UCSD-AML1 (cell line): ENCODE measurements around the gene NKX2-2.

Experiments
- DNase-seq: peaks from one replicate; lab custom pipeline; 2025; ENCODE audit not compliant: unreplicated experiment; lab: John Stamatoyannopoulos, UW

The NKX2-2 gene

GRCh38 chr20:21522481-21523280 lies 8.8 kb upstream of the NKX2-2 start:
- DNase-seq, result no peak

GRCh38 chr20:21521596-21522480 lies 8.0 kb upstream of the NKX2-2 start:
- DNase-seq, result no peak

GRCh38 chr20:21520702-21521595 lies 7.1 kb upstream of the NKX2-2 start:
- DNase-seq, result no peak

- no peak for DNase-seq
Observed at GRCh38 chr20:21519136-21519584, 5.3 kb upstream of the NKX2-2 start.

- no peak for DNase-seq
Observed at GRCh38 chr20:21518292-21518991, 4.6 kb upstream of the NKX2-2 start.

- DNase-seq, result no peak
Observed at GRCh38 chr20:21517566-21518277, 3.9 kb upstream of the NKX2-2 start.

GRCh38 chr20:21516861-21517565 lies 3.1 kb upstream of the NKX2-2 start:
- no peak for DNase-seq

- DNase-seq, result no peak
Observed at GRCh38 chr20:21516180-21516567, 2.3 kb upstream of the NKX2-2 start.

GRCh38 chr20:21515300-21516179 lies 1.7 kb upstream of the NKX2-2 start:
- no peak for DNase-seq

- no peak for DNase-seq
Observed at GRCh38 chr20:21514553-21515251, 838 bp upstream of the NKX2-2 start.

GRCh38 chr20:21513181-21513663 lies 642 bp downstream of the NKX2-2 start:
- DNase-seq, result no peak

- DNase-seq, result no peak
Observed at GRCh38 chr20:21512634-21513180, 1.2 kb downstream of the NKX2-2 start.

- DNase-seq, result no peak
Observed at GRCh38 chr20:21511850-21512633, 1.8 kb downstream of the NKX2-2 start.

GRCh38 chr20:21511485-21511849 lies 2.4 kb downstream of the NKX2-2 start:
- no peak for DNase-seq

- DNase-seq, result no peak
Observed at GRCh38 chr20:21510414-21511384, 3.2 kb downstream of the NKX2-2 start.
